DOHH2 (cell line): ENCODE results near the gene BRAF.
"Not testable (repeated sequence)": the region's sequence is repeated elsewhere in the genome, so short reads cannot be mapped to it uniquely, and the experiment has no call there.

ENCODE experiments used
- H3F3A ChIP-seq: fragments of 200-600 bp; sonication (generic), shearing (Covaris generic); 2 replicates; pipeline ENCODE4 v1.6.0; 2016; ENCODE audit warnings: antibody characterized with exemption, mild to moderate bottlenecking; ENCODE audit not compliant: control insufficient read depth, insufficient read depth
- H3K27ac ChIP-seq: fragments of 200-600 bp; sonication (generic); 2 replicates; pipeline ENCODE4 v1.5.1; 2014; ENCODE audit warnings: low read depth, mild to moderate bottlenecking, low read length, moderate library complexity
- H3K27me3 ChIP-seq: fragments of 200-600 bp; sonication (generic); 2 replicates; pipeline ENCODE4 v1.6.1; 2014; ENCODE audit warnings: mild to moderate bottlenecking, low read length, mixed read lengths; ENCODE audit not compliant: control insufficient read depth
- H3K36me3 ChIP-seq: fragments of 200-600 bp; sonication (generic); 2 replicates; pipeline ENCODE4 v1.6.1; 2014; ENCODE audit warnings: mild to moderate bottlenecking, low read length, moderate library complexity, mixed read lengths; ENCODE audit not compliant: control insufficient read depth
- H3K4me1 ChIP-seq: fragments of 200-600 bp; sonication (generic); 2 replicates; pipeline ENCODE4 v1.6.1; 2014; ENCODE audit warnings: mild to moderate bottlenecking, low read length, mixed read lengths; ENCODE audit not compliant: control insufficient read depth
- H3K4me2 ChIP-seq: fragments of 200-600 bp; sonication (generic); 2 replicates; pipeline ENCODE4 v1.6.0; 2014; ENCODE audit warnings: mild to moderate bottlenecking, low read length, moderate library complexity
- H3K4me3 ChIP-seq: fragments of 200-600 bp; sonication (generic); 2 replicates; pipeline ENCODE4 v1.5.1; 2014; ENCODE audit warnings: mild to moderate bottlenecking, low read length, mixed read lengths
- H3K79me2 ChIP-seq: fragments of 200-600 bp; sonication (generic); 2 replicates; pipeline ENCODE4 v1.6.1; 2014; ENCODE audit warnings: mild to moderate bottlenecking, low read length, mixed read lengths; ENCODE audit not compliant: control insufficient read depth
- H3K9me2 ChIP-seq: fragments of 200-600 bp; sonication (generic); replicated peaks from 2 replicates; pipeline ENCODE4 v1.6.1; 2014; ENCODE audit warnings: mild to moderate bottlenecking, low read length, mixed read lengths; ENCODE audit not compliant: control insufficient read depth
- H3K9me3 ChIP-seq: fragments of 200-600 bp; sonication (generic); 2 replicates; pipeline ENCODE4 v1.6.1; 2014; ENCODE audit warnings: antibody characterized with exemption, low read length, mixed read lengths; ENCODE audit not compliant: control insufficient read depth, insufficient read depth
- H4K20me1 ChIP-seq: fragments of 200-600 bp; sonication (generic); 2 replicates; pipeline ENCODE4 v1.6.0; 2014; ENCODE audit warnings: low read depth, mild to moderate bottlenecking, antibody characterized with exemption, low read length, moderate library complexity; ENCODE audit not compliant: control insufficient read depth, insufficient read depth
- EZH2phosphoT487 ChIP-seq: fragments of 200-600 bp; sonication (generic); IDR thresholded peaks from 2 replicates; pipeline ENCODE4 v1.6.1; 2017; ENCODE audit warnings: borderline replicate concordance, mild to moderate bottlenecking, antibody characterized with exemption, low read length, moderate library complexity, mixed read lengths
- TF ChIP-seq, protein P1 (sequence below): fragments of 200-600 bp; sonication (generic); IDR thresholded peaks from one replicate; pipeline ENCODE4 v1.5.1; 2014; ENCODE audit warnings: antibody characterized with exemption, mild to moderate bottlenecking, low read depth, low read length; ENCODE audit not compliant: poor library complexity, severe bottlenecking

BRAF gene

DNA sequence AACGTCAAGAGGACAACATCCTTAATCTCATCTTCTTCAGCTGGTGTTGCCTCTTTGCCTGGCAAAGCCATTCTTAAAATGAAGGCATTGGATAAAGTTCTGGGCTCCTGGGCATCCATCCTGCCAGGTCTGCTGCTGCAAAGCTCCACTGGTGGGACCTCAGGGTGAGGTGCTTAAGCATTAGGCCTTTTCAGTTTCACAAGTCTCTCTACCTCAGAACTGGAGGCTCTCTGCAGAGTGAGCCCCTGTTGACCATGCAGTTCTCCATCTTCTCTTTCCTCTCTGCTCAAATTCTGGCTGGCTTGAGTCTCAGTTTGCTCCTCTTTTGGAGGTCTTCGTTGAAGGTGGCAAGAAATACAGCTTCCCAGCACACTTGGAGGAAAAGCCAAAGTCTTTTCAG lies 42.7 kb upstream of the BRAF start:
- Histone ChIP-seq H3K4me1 (no peaks in the 10 kb centered on the region), H3K27me3 (peaks cover 8% of the 10 kb centered on the region; the same call in 1 of the 2 replicates), H3K4me3 (no peak overlapping the region), H4K20me1 (no peaks in the 10 kb centered on the region), H3F3A (no peaks in the 10 kb centered on the region), H3K36me3 (no peaks in the 10 kb centered on the region), H3K9me3 (no peaks in the 10 kb centered on the region), H3K4me2 (no peak overlapping the region), H3K79me2 (no peaks in the 10 kb centered on the region), H3K9me2 (no peaks in the 10 kb centered on the region), H3K27ac (no peak overlapping the region)
- TF ChIP-seq EZH2phosphoT487, result no peak
- TF ChIP-seq, protein P1, sequence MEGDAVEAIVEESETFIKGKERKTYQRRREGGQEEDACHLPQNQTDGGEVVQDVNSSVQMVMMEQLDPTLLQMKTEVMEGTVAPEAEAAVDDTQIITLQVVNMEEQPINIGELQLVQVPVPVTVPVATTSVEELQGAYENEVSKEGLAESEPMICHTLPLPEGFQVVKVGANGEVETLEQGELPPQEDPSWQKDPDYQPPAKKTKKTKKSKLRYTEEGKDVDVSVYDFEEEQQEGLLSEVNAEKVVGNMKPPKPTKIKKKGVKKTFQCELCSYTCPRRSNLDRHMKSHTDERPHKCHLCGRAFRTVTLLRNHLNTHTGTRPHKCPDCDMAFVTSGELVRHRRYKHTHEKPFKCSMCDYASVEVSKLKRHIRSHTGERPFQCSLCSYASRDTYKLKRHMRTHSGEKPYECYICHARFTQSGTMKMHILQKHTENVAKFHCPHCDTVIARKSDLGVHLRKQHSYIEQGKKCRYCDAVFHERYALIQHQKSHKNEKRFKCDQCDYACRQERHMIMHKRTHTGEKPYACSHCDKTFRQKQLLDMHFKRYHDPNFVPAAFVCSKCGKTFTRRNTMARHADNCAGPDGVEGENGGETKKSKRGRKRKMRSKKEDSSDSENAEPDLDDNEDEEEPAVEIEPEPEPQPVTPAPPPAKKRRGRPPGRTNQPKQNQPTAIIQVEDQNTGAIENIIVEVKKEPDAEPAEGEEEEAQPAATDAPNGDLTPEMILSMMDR, result no peak

DNA sequence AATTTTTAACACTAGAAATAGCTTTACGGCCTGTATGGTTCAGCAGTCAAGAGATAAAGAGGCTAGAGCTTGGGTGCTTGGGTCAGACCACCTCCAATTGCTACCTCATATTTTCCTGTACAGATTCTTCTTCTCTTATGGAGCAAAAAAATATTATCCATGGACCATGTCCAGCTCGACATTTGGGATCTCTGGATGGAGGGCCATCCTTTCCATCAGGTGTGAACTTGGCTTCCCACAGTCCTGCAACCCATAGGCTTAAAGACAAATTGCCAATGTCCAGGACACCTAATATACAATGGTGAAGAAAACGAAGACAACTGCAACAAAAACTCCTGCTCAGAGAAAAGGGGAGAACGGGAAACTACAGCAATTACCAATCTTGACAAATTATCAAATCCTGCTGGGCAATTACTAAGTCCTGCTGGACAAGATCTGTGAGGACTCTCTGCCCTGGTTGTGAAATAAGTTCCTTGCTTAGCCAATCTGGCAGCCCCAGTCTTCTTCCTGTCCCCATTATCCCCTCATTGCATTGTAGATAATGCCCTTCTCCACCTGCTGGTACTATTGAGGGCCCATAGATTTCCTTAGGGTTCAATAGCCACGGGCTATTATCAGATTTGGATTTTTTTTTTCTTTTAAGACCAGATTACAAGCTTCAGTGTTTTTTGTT lies 42.0 kb upstream of the BRAF start:
- Histone ChIP-seq H3K36me3 (no peaks in the 10 kb centered on the region), H3K79me2 (no peaks in the 10 kb centered on the region), H3F3A (no peaks in the 10 kb centered on the region), H3K4me3 (no peak overlapping the region), H3K9me3 (no peaks in the 10 kb centered on the region), H3K4me2 (no peak overlapping the region), H3K9me2 (no peaks in the 10 kb centered on the region), H3K27me3 (peaks cover 7% of the 10 kb centered on the region; the same call in 1 of the 2 replicates), H4K20me1 (no peaks in the 10 kb centered on the region), H3K27ac (no peak overlapping the region), H3K4me1 (no peaks in the 10 kb centered on the region)
- TF ChIP-seq, protein P1, result no peak
- TF ChIP-seq EZH2phosphoT487, result no peak

DNA sequence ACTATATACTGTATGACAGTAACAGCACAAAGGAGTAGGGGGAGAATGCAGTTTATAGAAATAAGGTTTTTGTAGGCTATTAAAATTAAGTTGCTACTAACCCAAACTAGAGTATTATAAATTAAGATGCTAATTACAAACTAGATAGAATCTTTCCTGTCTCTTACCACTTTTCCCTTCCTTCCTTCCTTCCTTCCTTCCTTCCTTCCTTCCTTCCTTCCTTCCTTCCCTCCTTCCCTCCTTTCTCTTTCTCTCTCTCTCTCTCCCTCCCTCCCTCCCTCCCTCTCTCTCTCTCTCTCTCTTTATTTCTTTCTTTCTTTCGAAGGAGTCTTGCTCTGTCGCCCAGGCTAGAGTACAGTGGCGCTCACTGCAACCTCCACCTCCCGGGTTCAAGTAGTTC lies 36.4 kb upstream of the BRAF start:
- H3K27ac ChIP-seq, result no peak overlapping the region
- H4K20me1 ChIP-seq, result no peaks in the 10 kb centered on the region
- no peaks in the 10 kb centered on the region for H3K79me2 ChIP-seq
- H3K4me2 ChIP-seq, result no peak overlapping the region
- no peaks in the 10 kb centered on the region for H3F3A ChIP-seq
- no peaks in the 10 kb centered on the region for H3K9me2 ChIP-seq
- no peaks in the 10 kb centered on the region for H3K36me3 ChIP-seq
- no peak overlapping the region for H3K4me3 ChIP-seq
- peaks cover 4% of the 10 kb centered on the region; the same call in 1 of the 2 replicates for H3K27me3 ChIP-seq
- no peak for TF ChIP-seq EZH2phosphoT487
- TF ChIP-seq, protein P1, result no peak
- no peaks in the 10 kb centered on the region for H3K4me1 ChIP-seq
- no peaks in the 10 kb centered on the region for H3K9me3 ChIP-seq

DNA sequence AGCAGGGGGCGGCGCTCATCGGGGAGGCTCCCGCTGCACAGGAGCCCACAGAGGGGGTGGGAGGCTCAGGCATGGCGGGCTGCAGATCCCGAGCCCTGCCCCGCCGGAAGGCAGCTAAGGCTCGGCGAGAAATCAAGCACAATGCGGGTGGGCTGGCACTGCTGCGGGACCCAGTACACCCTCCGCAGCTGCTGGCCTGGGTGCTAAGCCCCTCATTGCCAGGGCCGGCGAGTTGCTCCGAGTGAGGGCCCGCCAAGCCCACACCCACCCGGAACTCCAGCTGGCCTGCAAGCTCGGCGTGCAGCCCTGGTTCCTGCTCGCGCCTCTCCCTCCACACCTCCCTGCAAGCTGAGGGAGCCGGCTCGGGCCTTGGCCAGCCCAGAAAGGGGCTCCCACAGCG lies 32.3 kb upstream of the BRAF start:
- not testable (repeated sequence) for H3F3A ChIP-seq, H3K27ac ChIP-seq, H3K4me2 ChIP-seq, H3K9me3 ChIP-seq, H3K36me3 ChIP-seq, H3K4me1 ChIP-seq, H3K27me3 ChIP-seq, H3K4me3 ChIP-seq, H3K9me2 ChIP-seq, H4K20me1 ChIP-seq, H3K79me2 ChIP-seq
